ENCODE measurements around the gene BAIAP2L1.

Gene BAIAP2L1

DNA sequence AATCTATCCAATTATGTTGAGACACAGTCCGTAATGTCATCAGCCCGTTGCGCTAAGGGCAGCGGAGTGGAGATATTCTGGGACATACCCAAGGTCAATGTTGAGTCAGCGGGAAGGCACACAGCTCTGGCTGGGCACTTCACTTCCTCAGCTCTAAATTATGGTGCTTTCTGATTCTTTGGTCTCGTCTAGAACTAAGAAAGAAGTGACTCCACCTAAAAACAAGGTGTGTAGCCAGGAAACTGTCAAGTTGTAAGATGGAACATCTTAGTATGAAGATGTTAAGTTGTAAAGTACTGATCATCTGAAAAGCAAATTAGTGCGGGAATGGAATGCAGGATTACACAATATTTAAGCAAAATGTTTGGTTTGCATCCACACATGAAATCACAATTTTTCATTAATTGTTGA, 43.1 kb downstream of the BAIAP2L1 start:
- DNase-seq: no peak

DNA sequence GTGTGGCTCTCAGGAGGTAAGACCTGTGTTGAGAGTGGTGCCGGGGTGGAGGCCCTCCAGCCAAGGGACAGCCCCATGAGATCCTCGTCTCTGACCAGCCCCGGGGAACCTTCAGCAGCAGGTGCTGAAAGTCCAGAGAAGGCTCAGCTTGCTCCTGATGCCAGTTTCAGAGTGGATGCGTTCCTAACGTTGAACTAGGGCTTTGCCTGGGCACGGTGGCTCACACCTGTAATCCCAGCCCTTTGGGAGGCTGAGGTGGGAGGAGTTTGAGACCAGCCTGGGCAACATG, 45.7 kb downstream of the BAIAP2L1 start:
- no peak for DNase-seq

DNA sequence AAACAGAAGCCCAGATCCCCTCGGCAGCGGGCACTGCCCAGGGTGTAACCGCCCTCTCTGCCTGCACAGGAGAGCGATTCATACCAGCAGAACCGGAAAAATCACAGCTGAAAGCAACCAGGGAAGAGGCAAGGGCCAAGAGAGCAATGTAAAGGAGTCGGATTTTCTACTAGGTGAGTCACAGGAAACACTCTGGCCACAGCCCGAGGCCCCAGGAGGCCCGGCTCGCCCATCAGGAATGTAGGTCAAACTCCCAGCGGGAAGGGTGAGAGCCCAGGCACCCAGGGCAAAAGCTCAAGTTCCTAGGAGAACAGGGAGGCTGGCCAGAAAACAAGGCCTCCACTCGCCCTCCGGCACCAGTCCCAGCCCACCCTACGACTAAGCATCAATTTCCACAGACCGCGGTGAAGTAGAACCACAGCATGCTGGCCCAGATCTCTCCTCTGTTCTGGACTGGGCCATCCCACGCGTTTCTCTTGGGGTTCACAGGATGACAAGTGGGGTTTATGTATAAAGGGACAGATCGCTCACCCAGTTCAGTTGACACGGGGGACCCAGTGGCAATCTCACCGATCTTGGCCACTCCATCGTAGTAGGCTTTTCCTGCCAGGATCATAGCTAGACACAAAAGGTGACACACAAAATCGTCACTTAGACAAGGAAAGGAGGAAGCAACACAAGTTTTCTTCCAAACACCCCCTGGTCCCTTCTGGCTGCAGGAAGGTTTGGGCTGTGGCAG, 46.2 kb downstream of the BAIAP2L1 start:
- no peak for DNase-seq

DNA sequence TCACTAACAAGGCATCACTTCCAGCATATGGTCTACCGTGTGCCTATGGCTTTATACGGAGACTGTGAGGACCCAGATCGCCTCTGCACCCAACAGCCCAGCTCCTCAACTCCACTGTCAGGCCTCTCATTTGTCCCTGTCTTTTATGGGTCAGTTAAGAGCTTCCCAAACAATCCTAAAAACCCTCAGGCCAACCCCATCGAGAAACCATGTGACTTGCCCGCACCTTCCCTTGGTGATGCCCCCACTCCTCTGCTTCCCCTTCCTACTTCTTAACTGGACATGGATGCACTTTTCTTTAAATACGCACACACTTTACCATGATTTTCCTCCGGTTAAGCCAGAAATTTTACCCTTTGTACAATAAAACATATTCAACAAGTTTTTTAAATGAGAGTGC, 46.8 kb downstream of the BAIAP2L1 start:
- no peak for DNase-seq

DNA sequence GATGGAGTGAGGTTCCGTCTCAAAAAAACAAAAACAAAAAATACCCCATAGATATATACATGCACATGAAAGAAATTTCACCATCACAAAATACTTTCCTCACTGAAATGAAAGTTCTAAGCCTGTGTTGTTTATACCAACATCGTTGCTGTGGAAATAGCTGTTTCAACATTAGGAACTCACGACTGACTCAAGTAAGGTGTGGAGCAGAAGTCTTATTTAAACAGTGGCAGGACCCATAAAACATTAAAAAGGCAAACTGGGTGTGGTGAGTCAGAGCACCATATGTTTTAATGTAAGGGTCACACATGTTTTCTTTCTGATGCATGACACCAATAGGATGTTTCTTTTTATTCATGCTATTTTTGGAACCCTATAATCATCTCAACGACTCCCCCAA, 48.3 kb downstream of the BAIAP2L1 start:
- DNase-seq: no peak

- DNase-seq: no peak
These were observed 49.8 kb downstream of the BAIAP2L1 start for GRCh38 chr7:98351136-98351535.

DNA sequence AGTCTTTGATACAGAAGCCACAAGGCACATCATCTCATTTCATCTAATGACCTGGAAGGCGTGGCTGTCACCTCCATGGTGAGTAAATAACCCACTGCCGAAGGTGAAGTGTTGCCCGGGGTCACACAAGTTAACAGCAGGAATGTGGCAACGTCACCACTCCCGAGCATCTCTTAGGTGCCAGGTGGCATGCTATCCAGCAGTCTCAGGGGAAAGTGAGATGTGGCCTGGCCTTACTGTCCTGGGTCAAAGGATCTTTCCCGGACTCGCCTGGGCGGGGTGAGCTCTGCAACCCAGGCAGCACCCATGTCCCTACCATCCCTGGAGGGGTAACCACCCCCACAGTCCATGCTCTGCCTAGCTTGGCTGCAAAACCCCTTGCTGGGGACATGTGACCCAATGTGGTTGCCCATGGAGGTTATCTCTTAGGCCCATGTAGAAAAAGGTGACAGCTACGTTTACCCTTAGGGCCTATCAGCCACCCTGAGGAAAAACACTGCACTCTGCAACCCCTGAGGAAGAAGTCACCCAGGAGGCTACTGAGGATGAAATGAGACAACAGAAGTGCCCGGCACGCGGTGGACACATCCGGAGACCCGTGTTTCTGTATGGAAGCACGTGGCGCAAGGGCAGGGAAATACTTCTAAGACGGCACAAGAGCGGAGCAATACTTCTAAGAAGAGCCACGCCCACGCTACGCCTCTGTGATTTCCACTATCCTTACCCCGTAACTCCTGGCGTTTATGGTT, 52.0 kb downstream of the BAIAP2L1 start:
- no peak for DNase-seq

GRCh38 chr7:98346515-98347069, 54.3 kb downstream of the BAIAP2L1 start:
- no peak for DNase-seq

DNA sequence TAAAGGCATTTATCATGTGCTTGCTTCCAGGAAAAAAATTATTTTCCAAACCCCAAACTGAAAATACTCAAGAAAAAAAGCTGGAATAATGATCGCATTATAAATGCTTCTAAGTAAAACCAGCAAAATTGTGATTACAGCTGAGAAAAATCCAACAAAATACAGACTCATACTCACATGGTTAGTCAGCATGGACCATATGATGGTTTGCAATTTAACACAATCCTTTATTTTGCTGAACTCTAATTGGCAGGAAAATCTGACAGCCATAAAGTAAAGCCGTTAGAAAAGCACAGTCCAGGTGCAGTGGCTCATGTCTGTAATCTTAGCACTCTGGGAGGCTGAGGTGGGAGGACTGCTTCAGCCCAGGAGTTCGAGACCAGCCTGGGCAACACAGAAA, 59.8 kb downstream of the BAIAP2L1 start:
- DNase-seq: no peak

DNA sequence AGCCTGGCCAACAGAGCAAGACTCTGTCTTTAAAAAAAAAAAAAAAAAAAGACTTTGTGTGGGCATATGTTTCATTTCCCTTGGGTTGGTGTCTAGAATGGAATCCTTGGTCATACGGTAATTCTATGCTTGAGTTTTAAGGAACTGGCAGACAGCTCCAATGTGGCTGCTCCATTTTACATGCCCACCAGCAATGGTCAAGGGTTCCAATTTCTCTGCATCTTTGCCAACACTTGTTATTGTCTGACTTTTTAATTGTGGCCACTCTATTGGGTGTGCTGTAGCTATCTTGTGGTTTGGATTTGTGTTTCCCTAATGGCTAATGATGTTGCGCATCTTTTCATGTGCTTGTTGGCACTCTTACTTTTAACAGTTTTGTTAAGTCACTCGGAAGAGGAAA, 61.8 kb downstream of the BAIAP2L1 start:
- no peak for DNase-seq

- DNase-seq: no peak
These were observed 62.4 kb downstream of the BAIAP2L1 start for GRCh38 chr7:98338441-98338840.

DNA sequence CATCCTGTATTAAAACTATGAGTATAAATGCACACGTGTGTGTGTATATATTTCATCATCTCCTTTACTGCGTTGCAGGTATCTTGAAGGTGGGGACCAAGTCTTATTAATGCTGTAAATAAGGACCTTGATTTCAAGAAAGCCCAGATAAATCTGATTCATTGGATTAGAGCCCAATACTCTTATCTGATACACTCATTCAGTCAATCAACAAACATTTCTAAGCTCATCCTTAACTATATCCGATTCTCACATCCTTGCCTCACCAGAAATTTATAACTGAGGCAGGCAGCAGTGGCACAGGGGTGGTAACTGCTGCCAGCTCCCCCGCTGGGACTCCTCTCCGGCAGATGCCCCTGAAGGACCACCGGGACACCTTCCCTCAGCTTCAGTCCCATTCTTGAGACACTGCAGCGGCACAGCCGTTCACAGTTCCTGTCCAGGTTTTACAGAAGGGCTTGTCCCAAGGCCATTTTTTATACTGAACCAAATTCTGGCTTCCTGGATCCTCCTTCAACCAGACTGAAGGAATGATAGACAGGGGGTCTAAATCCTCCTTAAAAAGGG, 65.4 kb downstream of the BAIAP2L1 start:
- no peak for DNase-seq

DNA sequence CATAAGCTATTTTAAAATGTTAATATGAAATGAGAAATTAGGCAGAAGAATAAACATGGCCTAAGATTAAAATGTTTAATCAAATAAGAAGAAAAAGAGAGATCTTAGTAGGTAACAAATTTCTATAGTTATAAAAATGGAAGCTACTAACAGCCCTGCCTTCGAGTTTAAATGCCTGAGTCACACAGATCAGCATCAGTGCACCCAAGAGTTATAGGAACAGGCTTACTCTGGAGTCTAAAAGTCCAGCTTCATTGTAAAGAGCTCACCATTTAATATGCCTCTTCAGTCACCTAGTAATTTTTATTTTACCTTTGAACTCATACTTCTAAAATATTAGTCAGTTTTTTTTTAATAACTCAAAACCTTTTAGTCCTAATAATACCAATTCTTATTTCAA, 66.8 kb downstream of the BAIAP2L1 start:
- no peak for DNase-seq

DNA sequence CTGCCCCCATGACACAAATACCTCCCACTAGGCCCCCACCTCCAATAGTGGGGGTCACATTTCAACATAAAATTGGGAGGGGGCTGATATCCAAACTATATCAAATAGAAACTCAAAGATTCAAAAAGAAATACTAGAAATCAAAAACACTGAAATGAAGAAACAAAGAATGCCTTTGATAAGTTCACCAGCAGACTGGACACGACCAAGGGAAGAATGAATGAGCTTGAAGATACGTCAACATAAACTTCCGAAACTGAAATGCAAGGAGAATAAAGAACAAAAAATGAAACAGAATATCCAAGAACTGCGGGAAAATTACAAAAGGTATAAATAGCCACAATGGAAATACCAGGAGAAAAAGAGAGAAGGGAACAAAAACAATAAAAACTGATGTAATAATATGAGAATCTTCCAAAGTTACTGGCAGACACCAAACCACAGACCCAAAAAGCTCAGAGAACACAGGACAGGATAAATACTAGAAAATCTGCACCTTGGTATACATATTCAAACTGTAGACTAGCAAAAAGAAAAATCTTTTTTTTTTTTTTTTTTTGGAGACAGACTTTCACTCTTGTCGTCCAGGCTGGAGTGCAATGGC, 69.9 kb downstream of the BAIAP2L1 start:
- no peak for DNase-seq

DNA sequence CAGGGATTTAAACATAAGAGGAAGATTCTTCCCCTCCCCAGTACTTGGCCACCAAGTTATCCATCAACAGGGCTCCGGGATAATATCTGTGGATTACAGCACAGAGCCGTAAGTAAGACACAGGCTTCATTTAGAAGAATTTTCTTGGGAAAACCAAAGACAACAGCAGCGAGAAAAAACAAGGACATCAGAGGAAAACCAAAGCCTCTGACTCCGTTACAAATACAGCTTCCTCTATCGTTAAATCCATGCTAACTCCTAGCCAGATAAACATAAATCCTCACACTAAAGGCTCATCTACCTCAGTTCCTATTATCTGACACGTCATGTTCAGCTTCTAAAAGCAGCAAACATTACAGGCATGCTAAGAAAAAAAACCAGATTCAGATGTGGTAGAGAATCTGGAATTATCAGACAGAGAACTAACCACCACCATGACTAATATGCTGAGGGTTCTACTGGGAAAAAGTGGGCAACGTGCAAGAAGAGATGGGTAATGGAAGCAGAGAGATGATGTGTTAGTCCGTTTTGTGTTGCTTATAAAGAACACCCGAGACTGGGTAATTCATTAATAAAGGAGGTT, 71.0 kb downstream of the BAIAP2L1 start:
- no peak for DNase-seq

- DNase-seq: no peak
These were observed 71.6 kb downstream of the BAIAP2L1 start for GRCh38 chr7:98329100-98329790.

- DNase-seq: no peak
These were observed 76.1 kb downstream of the BAIAP2L1 start for GRCh38 chr7:98324782-98325181.

DNA sequence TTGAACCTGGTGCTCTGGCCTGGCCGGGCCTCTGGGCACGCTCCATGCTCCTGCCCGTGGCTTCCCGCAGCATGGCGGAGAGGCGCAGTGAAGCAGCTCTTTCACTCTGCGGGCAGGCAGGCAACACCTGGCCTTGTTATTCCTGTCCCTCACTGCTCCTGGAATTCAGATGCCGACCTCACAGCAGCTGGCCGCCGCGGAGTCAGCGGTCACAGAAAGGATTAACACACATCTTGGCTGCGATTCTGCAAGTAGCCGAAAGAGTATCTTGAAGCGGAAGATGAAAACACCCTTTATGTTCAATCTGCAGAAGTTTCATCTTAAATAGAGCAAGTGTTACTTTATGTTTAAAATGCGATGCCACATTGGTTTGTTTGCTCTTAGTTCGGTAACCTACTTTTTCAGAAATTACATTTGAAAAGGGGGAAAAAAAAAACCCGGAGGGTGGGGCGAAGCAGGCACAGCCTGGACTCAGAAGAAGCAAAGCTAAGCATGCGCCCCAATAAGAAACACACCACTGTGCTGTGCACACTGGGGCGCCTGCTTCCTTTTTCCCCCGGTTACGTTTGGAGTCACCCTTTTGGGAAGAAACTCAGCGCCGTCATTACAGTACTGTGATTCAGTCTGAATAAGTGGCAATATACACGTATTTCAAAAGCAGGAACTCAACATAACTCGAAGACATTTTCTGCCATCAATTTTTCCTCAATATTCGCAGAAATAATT, 77.1 kb downstream of the BAIAP2L1 start:
- DNase-seq: no peak

DNA sequence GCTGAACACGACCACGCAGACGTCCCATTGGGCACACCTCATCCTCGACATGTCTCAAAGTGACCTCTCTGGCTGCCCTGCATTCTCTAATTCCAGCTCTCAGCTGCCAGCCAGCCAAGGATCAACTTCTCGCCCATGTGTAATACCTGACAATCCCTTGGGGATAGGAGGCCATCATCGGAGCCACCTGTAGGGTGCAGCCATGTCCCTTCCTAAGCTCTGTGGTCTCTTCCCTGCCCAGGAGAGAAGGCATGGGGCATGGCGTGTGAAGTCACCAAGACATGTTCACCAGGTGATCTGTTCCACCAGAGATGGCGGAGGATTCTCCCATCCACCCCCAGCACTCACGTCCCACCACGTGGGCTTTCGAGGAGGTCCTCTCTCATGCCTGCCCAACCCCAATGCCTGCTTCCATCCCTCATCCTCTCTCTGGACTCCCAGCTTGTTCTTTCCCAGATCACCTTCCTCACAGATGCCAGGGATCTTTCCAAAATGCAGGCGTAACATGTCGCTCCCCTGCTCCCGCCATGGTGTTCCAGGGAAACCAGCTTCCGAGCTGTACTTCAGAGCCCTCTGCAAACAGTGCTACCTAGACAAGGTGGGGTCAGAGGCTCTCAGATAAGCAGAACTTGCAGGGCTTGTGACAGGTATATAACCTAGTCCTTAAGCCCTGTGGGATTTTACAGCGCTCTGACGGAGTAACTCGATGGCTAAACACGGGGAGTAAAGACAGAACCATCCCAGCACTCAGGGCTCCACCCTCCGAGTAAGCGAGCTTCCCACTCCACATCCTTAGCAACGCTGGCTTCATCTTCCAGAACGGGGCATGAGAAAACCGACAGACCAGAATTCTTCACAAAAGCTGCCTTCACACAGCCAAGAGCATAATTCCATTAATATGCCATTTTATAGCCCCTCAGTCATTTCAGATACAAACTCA, 78.3 kb downstream of the BAIAP2L1 start:
- DNase-seq: no peak

GRCh38 chr7:98321301-98321700, 79.6 kb downstream of the BAIAP2L1 start:
- no peak for DNase-seq

GRCh38 chr7:98319176-98319575, 81.7 kb downstream of the BAIAP2L1 start:
- DNase-seq: no peak

Data from inflammatory macrophage (primary cell).